Endothelial cell of umbilical vein (primary cell): ENCODE results near the gene DIPK1A. TPM values are rescaled to one million over a fixed set of nuclear protein-coding genes. Genes with fewer than 3 reads are reported as not detected.

Source experiments
- BruUV-seq: library from RNA; stranded (reverse); fragments of 400-500 nt; replicated peaks from 2 replicates; lab custom pipeline; 2021; lab: Mats Ljungman, UMichigan
- CTCF ChIA-PET: fragments of 300-600, 350-600 bp; sonication (Branson Sonifier 250); formaldehyde crosslinking; loops from one replicate; lab custom pipeline; 2021; ENCODE audit warnings: antibody characterized with exemption, inconsistent platforms; lab: Charles Lee
- POLR2A ChIA-PET: fragments of 300-600, 350-600 bp; sonication (Branson Sonifier 250); formaldehyde crosslinking; loops from one replicate; lab custom pipeline; 2021; ENCODE audit warnings: antibody characterized with exemption, inconsistent platforms; lab: Charles Lee
- DNase-seq: peaks from one replicate; pipeline ENCODE4 v3.0.0-alpha.2; 2011; ENCODE audit warnings: low read depth, low spot score
- FAIRE-seq: peaks from 2 replicates; lab custom pipeline; 2011; peaks lifted over from hg19 to GRCh38; lab: Jason Lieb, UNC
- H2AFZ ChIP-seq: 2 replicates; pipeline ENCODE4 v1.6.0; 2012; ENCODE audit warnings: low read depth, low read length, control low read depth, inconsistent platforms
- H3K27ac ChIP-seq: 2 replicates; pipeline ENCODE4 v1.5.1; 2011; ENCODE audit warnings: low read depth, mild to moderate bottlenecking, control low read depth, low read length, moderate library complexity; ENCODE audit not compliant: insufficient read depth
- H3K27me3 ChIP-seq, 2 experiments: 2 replicates each; pipeline versions ENCODE4 v1.6.0 to v1.6.1; 2011; ENCODE audit warnings: low read length in 2 of 2, mixed read lengths in 1 of 2; ENCODE audit not compliant: control insufficient read depth in 2 of 2, insufficient read depth in 2 of 2
- H3K36me3 ChIP-seq, 2 experiments: 2 replicates in 1 of 2; 3 replicates in 1 of 2; pipeline ENCODE4 v1.5.1; 2011; ENCODE audit warnings: low read length in 2 of 2, mild to moderate bottlenecking in 1 of 2, moderate library complexity in 1 of 2; ENCODE audit not compliant: control insufficient read depth in 2 of 2, insufficient read depth in 2 of 2; ENCODE audit errors: extremely low read depth in 1 of 2
- H3K4me1 ChIP-seq: 3 replicates; pipeline ENCODE4 v1.5.1; 2011; ENCODE audit warnings: mild to moderate bottlenecking, low read length; ENCODE audit not compliant: control insufficient read depth, insufficient read depth; ENCODE audit errors: extremely low read depth
- H3K4me2 ChIP-seq: 2 replicates; pipeline ENCODE4 v1.6.1; 2011; ENCODE audit warnings: low read length, control low read depth, mixed read lengths; ENCODE audit not compliant: insufficient read depth
- H3K4me3 ChIP-seq, 3 experiments: fragments of 200-600 bp in 1 of 3; sonication (generic), shearing (Covaris generic) in 1 of 3; replicated peaks in 1 of 3; 2 replicates each; pipeline ENCODE4 v1.5.1; 2011 to 2016; ENCODE audit warnings: control low read depth in 3 of 3, low read length in 3 of 3, mild to moderate bottlenecking in 2 of 3, inconsistent platforms in 1 of 3, low read depth in 1 of 3, moderate library complexity in 1 of 3; ENCODE audit not compliant: insufficient read depth in 1 of 3
- H3K79me2 ChIP-seq: 2 replicates; pipeline ENCODE4 v1.6.0; 2012; ENCODE audit warnings: low read length, inconsistent platforms; ENCODE audit not compliant: control insufficient read depth, insufficient read depth
- H3K9ac ChIP-seq: replicated peaks from 2 replicates; pipeline ENCODE3; 2011; ENCODE audit warnings: low read length, control low read depth; ENCODE audit not compliant: insufficient read depth; ENCODE audit errors: extremely low read depth
- H3K9me1 ChIP-seq: replicated peaks from 3 replicates; pipeline ENCODE4 v1.6.0; 2011; ENCODE audit warnings: mild to moderate bottlenecking, low read length; ENCODE audit not compliant: control insufficient read depth, insufficient read depth; ENCODE audit errors: extremely low read depth
- H3K9me3 ChIP-seq: replicated peaks from 2 replicates; pipeline ENCODE4 v1.5.1; 2012; ENCODE audit warnings: low read length, inconsistent platforms; ENCODE audit not compliant: control insufficient read depth, insufficient read depth
- H4K20me1 ChIP-seq: replicated peaks from 2 replicates; pipeline ENCODE3; 2011; ENCODE audit warnings: mild to moderate bottlenecking, low read length; ENCODE audit not compliant: control insufficient read depth, insufficient read depth; ENCODE audit errors: extremely low read depth
- FOS ChIP-seq: IDR thresholded peaks from 2 replicates; pipeline ENCODE4 v1.6.1; 2011; ENCODE audit warnings: mild to moderate bottlenecking, low read length, moderate library complexity, borderline replicate concordance; ENCODE audit not compliant: insufficient read depth
- GATA2 ChIP-seq: IDR thresholded peaks from 2 replicates; pipeline ENCODE4 v1.7.0; 2011; ENCODE audit warnings: low read depth, mild to moderate bottlenecking, moderate library complexity, mixed read lengths, low read length; ENCODE audit not compliant: insufficient read length, insufficient read depth
- JUN ChIP-seq: IDR thresholded peaks from 2 replicates; pipeline ENCODE4 v1.6.1; 2011; ENCODE audit warnings: borderline replicate concordance, low read depth; ENCODE audit not compliant: insufficient read length, insufficient read depth
- MYC ChIP-seq: IDR thresholded peaks from one replicate; pipeline ENCODE4 v1.6.1; 2011; ENCODE audit warnings: mild to moderate bottlenecking, low read depth, low read length
- POLR2A ChIP-seq: IDR thresholded peaks from 2 replicates; pipeline ENCODE4 v1.6.1; 2012; ENCODE audit warnings: low read depth, mild to moderate bottlenecking, control low read depth, low read length
- POLR2AphosphoS5 ChIP-seq: IDR thresholded peaks from 2 replicates; pipeline ENCODE4 v1.6.1; 2012; ENCODE audit warnings: low read depth, mild to moderate bottlenecking, control low read depth, low read length, moderate library complexity; ENCODE audit not compliant: insufficient read depth
- dilution Hi-C: fragments of 300-500 bp; cut with MboI; formaldehyde crosslinking; loops from one replicate; pipeline ENCODE4 v1.15.0; 2019; ENCODE audit warnings: low sequenced_read_pairs; ENCODE audit not compliant: extremely low pct_ligation_motif_present
- intact Hi-C: fragments of 100-400 bp; cut with micrococcal nuclease; formaldehyde crosslinking; loops from one replicate; pipeline ENCODE4 v1.10.0; 2022
- polyA plus RNA-seq, 4 experiments: library from polyadenylated mRNA; depleted of rRNA in 3 of 4; stranded (reverse) in 3 of 4; unstranded in 1 of 4; fragments of >200 nt; gene quantifications; 2 replicates each; pipeline versions ENCODE4 v1.2.1 to v1.2.3, GENCODE V29; 2011 to 2012; ENCODE audit warnings: missing spikeins in 1 of 4
- total RNA-seq: library from RNA; stranded (reverse); gene quantifications from 2 replicates; pipeline ENCODE4 v1.2.3, GENCODE V29; 2021
- TF ChIP-seq, protein P1 (sequence below): IDR thresholded peaks from 2 replicates; pipeline ENCODE4 v1.6.1; 2011; ENCODE audit not compliant: insufficient read depth, insufficient read length
- TF ChIP-seq, protein P2 (sequence below), 2 donors: IDR thresholded peaks; 1 replicate in 1 of 2; 2 replicates in 1 of 2; pipeline ENCODE4 v1.5.1; 2011; ENCODE audit warnings: low read length in 2 of 2, mild to moderate bottlenecking in 2 of 2, moderate library complexity in 2 of 2, control low read depth in 1 of 2, inconsistent platforms in 1 of 2, low read depth in 1 of 2; ENCODE audit not compliant: insufficient read depth in 1 of 2; ENCODE audit errors: extremely low read depth in 1 of 2

DIPK1A gene
- total and polyA plus RNA-seq, 2 donors (not counting 3 experiments of a cell fraction or from before 2014, with no cell fraction given), result 0.25 to 0.93 TPM

DNA sequence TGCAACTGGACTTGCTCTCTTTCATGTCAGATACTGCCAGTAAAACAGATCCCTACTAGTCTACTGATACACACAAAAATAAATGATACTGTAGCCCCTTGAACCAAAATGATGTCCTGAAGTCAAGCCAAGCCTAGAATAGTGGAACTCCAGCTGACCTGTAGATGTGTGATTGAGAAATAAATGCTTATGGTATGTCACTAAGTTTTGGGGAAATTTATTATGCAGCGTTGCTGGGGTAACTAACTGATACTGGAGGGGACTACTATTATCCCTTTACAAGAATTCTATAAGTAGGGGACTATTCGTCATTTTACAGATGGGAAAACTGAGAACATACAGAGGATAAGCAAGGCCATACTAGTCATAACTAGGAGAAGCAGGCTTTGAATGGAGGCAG is 73.8 kb downstream of the DIPK1A start:
- no peaks in the 10 kb centered on the region for H3K36me3 ChIP-seq
- H2AFZ ChIP-seq, result no peak overlapping the region
- no TSS peak for BruUV-seq
- no peaks in the 10 kb centered on the region for H3K4me1 ChIP-seq
- intact Hi-C loops (no loop called here), dilution Hi-C loops (no loop called here)
- ChIA-PET POLR2A (interaction anchor here (0.7 kb wide), 1 partner anchor 899 kb away, joined by 7 read pairs; no protein-coding TSS in a partner anchor), CTCF (interaction anchor here (0.7 kb wide), 1 partner anchor 148 kb away, joined by 3 read pairs; no protein-coding TSS in a partner anchor)
- H3K9me1 ChIP-seq, result no peaks in the 10 kb centered on the region
- no peak overlapping the region for H3K27ac ChIP-seq
- H3K9me3 ChIP-seq, result no peaks in the 10 kb centered on the region
- TF ChIP-seq, protein P1, sequence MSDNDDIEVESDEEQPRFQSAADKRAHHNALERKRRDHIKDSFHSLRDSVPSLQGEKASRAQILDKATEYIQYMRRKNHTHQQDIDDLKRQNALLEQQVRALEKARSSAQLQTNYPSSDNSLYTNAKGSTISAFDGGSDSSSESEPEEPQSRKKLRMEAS, result no peak
- TF ChIP-seq, protein P2, sequence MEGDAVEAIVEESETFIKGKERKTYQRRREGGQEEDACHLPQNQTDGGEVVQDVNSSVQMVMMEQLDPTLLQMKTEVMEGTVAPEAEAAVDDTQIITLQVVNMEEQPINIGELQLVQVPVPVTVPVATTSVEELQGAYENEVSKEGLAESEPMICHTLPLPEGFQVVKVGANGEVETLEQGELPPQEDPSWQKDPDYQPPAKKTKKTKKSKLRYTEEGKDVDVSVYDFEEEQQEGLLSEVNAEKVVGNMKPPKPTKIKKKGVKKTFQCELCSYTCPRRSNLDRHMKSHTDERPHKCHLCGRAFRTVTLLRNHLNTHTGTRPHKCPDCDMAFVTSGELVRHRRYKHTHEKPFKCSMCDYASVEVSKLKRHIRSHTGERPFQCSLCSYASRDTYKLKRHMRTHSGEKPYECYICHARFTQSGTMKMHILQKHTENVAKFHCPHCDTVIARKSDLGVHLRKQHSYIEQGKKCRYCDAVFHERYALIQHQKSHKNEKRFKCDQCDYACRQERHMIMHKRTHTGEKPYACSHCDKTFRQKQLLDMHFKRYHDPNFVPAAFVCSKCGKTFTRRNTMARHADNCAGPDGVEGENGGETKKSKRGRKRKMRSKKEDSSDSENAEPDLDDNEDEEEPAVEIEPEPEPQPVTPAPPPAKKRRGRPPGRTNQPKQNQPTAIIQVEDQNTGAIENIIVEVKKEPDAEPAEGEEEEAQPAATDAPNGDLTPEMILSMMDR (IDR thresholded peaks at IDR 0.05; ENCODE audit: extremely low read depth in 1 of 2, insufficient read depth in 1 of 2, low read depth in 1 of 2, low read length in 2 of 2), result no peak
- TF ChIP-seq POLR2A (no peak), JUN (no peak), GATA2 (no peak), POLR2AphosphoS5 (no peak), FOS (no peak), MYC (no peak)
- FAIRE-seq, result no peak
- no peak overlapping the region for H3K4me2 ChIP-seq
- no peak overlapping the region for H3K9ac ChIP-seq
- no peaks in the 10 kb centered on the region for H3K79me2 ChIP-seq
- DNase-seq, result no peak
- no peaks in the 10 kb centered on the region for H3K27me3 ChIP-seq
- no peak overlapping the region for H3K4me3 ChIP-seq
- H4K20me1 ChIP-seq, result no peaks in the 10 kb centered on the region
